Tibial nerve (tissue), 4 donors: ENCODE measurements around the gene TEF. TPM values are rescaled to one million over a fixed set of nuclear protein-coding genes. Genes with fewer than 3 reads are reported as not detected.
"Not testable (repeated sequence)": the region's sequence is repeated elsewhere in the genome, so short reads cannot be mapped to it uniquely, and the experiment has no call there.

Experiments
- DNase-seq, 2 donors: peaks; one replicate each; pipeline ENCODE4 v3.0.0-alpha.2; 2019; ENCODE audit warnings: low spot score in 2 of 2
- H3K27ac ChIP-seq, 4 donors: fragments of 200-600 bp; sonication (generic) in 3 of 4; one replicate each; pipeline ENCODE4 v1.5.1; 2017 to 2019; ENCODE audit warnings: mild to moderate bottlenecking in 1 of 4
- H3K27me3 ChIP-seq, 2 donors: fragments of 200-600 bp; sonication (generic) in 1 of 2; one replicate each; pipeline versions ENCODE4 v1.5.1 to v1.6.0; 2017 to 2019
- H3K36me3 ChIP-seq, 3 donors: fragments of 200-600 bp; sonication (generic); one replicate each; pipeline ENCODE4 v1.5.1; 2018 to 2019
- H3K4me1 ChIP-seq, 4 donors: fragments of 200-600 bp; sonication (generic) in 3 of 4; one replicate each; pipeline ENCODE4 v1.5.1; 2017 to 2019
- H3K4me3 ChIP-seq, 4 donors: fragments of 200-600 bp; sonication (generic) in 3 of 4; one replicate each; pipeline ENCODE4 v1.5.1; 2017 to 2019; ENCODE audit warnings: mild to moderate bottlenecking in 1 of 4, moderate library complexity in 1 of 4
- H3K9me3 ChIP-seq, 4 donors: fragments of 200-600 bp; sonication (generic) in 3 of 4; one replicate each; pipeline ENCODE4 v1.5.1; 2017 to 2019
- CTCF ChIP-seq, 5 experiments: fragments of 200-600 bp in 3 of 5; fragments of 450-650 bp in 2 of 5; sonication (generic) in 3 of 5; IDR thresholded peaks; one replicate each; pipeline ENCODE4 v1.5.1; 2016 to 2019; ENCODE audit warnings: antibody characterized with exemption in 5 of 5, mild to moderate bottlenecking in 3 of 5, moderate library complexity in 2 of 5
- EP300 ChIP-seq, 2 donors: sonication (generic); formaldehyde crosslinking; IDR thresholded peaks; one replicate each; pipeline ENCODE4 v1.6.1; 2017; ENCODE audit warnings: antibody characterized with exemption in 2 of 2, mild to moderate bottlenecking in 1 of 2
- POLR2A ChIP-seq, 2 donors: fragments of 450-650 bp; IDR thresholded peaks; one replicate each; pipeline ENCODE4 v1.6.1; 2017; ENCODE audit warnings: antibody characterized with exemption in 2 of 2, mild to moderate bottlenecking in 2 of 2, moderate library complexity in 2 of 2
- WGBS, 2 donors: methylation state at CpG; one replicate each; pipeline ENCODE4 v1.1.5; 2018; 5-methylcytosine and 5-hydroxymethylcytosine counted together
- total RNA-seq, 4 donors: library from RNA; depleted of rRNA; stranded (reverse); fragments of >200 nt; gene quantifications; one replicate each; pipeline ENCODE4 v1.1.0, GENCODE V29; 2016

The TEF gene
- total RNA-seq, 4 donors from 2014 or later, result 20.1 to 49.4 (median 43.9) TPM

- Histone ChIP-seq H3K4me3 (no peak overlapping the region), H3K27ac (peak overlapping the region in 2 of 4 donors; percentile 60 to 77), H3K4me1 (peaks cover 0 to 96% (median 48%) of the 10 kb centered on the region in 4 donors), H3K36me3 (peaks cover 3 to 72% (median 19%) of the 10 kb centered on the region in 3 donors), H3K9me3 (no peaks in the 10 kb centered on the region), H3K27me3 (no peaks in the 10 kb centered on the region)
- TF ChIP-seq EP300 (IDR thresholded peaks at IDR 0.05), result peak in 1 of 2 donors; percentile 33
- no peak for TF ChIP-seq POLR2A (IDR thresholded peaks at IDR 0.05)
- 79% methylated on average over 23 of the region's 23 CpGs for whole genome bisulfite sequencing, 2 donors
- DNase-seq, result no peak
Measured at GRCh38 chr22:41436322-41437113, 54.8 kb downstream of the TEF start.

DNA sequence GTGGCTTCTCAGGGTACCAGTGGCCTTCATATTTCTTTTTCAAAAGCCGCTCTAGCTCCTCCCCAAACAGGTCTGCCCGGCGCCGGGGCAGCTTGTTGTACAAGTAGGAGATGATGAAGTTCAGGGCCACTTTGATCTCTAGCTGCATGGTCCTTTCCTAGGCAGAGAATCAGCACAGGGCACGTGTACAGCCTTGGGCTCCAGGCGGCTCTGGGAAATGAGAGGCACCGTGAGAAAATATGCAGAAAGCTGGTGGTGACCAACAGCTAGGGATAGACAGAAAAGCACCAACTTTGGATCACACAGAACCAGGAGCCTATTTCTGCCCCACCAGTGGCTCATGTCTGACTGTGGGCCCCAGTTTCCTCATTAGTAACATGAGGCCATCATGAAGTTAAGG, 55.5 kb downstream of the TEF start:
- Histone ChIP-seq H3K4me3 (no peak overlapping the region), H3K27ac (peak overlapping the region in 1 of 4 donors; percentile 36), H3K9me3 (no peaks in the 10 kb centered on the region), H3K4me1 (peaks cover 0 to 97% (median 51%) of the 10 kb centered on the region in 4 donors), H3K36me3 (peaks cover 3 to 68% (median 19%) of the 10 kb centered on the region in 3 donors), H3K27me3 (no peaks in the 10 kb centered on the region)
- no peak for TF ChIP-seq CTCF (IDR thresholded peaks at IDR 0.05)
- TF ChIP-seq EP300 (IDR thresholded peaks at IDR 0.05), result no peak
- DNase-seq, result no peak
- 81 to 88% methylated on average over 7 of the region's 7 CpGs for WGBS, 2 donors

- H3K4me1 ChIP-seq, result peaks cover 0 to 82% (median 44%) of the 10 kb centered on the region in 4 donors
- not testable (repeated sequence) for H3K4me3 ChIP-seq, DNase-seq, H3K27me3 ChIP-seq, H3K9me3 ChIP-seq
- peak overlapping the region in 2 of 4 donors; percentile 79 to 95 for H3K27ac ChIP-seq
- 82 to 87% methylated on average over 5 of the region's 5 CpGs for WGBS, 2 donors
- H3K36me3 ChIP-seq, result peaks cover 3 to 43% (median 15%) of the 10 kb centered on the region in 3 donors
Measured at GRCh38 chr22:41440511-41440910, 58.8 kb downstream of the TEF start.

- Histone ChIP-seq H3K9me3 (no peaks in the 10 kb centered on the region), H3K4me3 (no peak overlapping the region), H3K27ac (peak overlapping the region in 3 of 4 donors; percentile 1 to 99 (median 95)), H3K4me1 (peaks cover 0 to 64% (median 37%) of the 10 kb centered on the region in 4 donors), H3K27me3 (no peaks in the 10 kb centered on the region), H3K36me3 (peaks cover 0 to 25% (median 0%) of the 10 kb centered on the region in 3 donors)
- TF ChIP-seq EP300 (IDR thresholded peaks at IDR 0.05) (peak in 1 of 2 donors; percentile 42), POLR2A (IDR thresholded peaks at IDR 0.05) (peak in 1 of 2 donors; percentile 26), CTCF (IDR thresholded peaks at IDR 0.05) (no peak)
- DNase-seq, result no peak
- WGBS, 2 donors, result 29 to 47% methylated on average over 2 of the region's 2 CpGs
Measured at GRCh38 chr22:41442240-41442792, 60.6 kb downstream of the TEF start.

DNA sequence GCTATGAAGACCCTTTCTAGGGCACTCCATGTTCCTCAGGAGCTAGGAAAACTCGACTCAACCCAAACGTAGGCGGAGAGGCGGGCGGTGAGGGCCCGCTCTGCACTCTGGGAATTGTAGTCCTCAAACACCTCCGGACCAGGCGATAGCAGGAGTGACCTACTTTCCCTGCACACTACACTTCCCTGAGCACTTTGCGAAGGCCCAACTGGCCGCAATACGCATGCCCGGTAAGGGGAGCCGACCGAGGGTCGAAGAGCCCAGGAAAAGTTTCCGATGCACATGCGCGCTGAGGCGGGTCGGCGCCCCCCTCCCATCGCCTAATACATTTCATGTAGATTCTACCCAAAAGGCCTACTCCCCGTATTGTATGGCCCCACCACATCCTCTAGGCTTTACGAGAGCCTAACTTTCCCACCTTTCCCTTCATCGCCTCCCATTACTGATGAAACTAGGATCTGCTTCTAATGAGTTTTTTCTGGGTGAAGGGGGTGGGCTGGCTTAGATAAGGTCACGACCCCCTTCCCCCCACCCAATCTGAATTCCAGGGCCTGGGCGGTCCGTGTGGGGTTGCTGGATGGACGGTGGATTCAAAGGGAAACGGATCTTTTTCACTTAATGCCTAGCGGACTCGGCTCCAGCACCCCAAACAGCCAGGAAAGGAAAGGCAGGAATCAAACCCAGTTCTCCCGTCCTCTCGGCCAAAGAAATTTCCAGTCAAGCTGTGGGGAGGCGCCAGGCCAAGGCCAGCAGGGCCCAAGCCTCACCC, 62.8 kb downstream of the TEF start:
- H3K4me3 ChIP-seq, result peak overlapping the region; percentile 75 to 94 (median 91)
- WGBS, 2 donors, result 0% methylated on average over 34 to 35 of the region's 35 CpGs
- peak; percentile 58 to 92 for TF ChIP-seq EP300 (IDR thresholded peaks at IDR 0.05)
- peak; percentile 13 to 74 for TF ChIP-seq POLR2A (IDR thresholded peaks at IDR 0.05)
- TF ChIP-seq CTCF (IDR thresholded peaks at IDR 0.05), result peak in 1 of 5 experiments; percentile 20
- DNase-seq, result peak; percentile 75 to 84
- peaks cover 0 to 21% (median 0%) of the 10 kb centered on the region in 3 donors for H3K36me3 ChIP-seq
- no peaks in the 10 kb centered on the region for H3K9me3 ChIP-seq
- H3K27ac ChIP-seq, result peak overlapping the region; percentile 95 to 99 (median 98)
- no peaks in the 10 kb centered on the region for H3K27me3 ChIP-seq
- peaks cover 0 to 55% (median 35%) of the 10 kb centered on the region in 4 donors for H3K4me1 ChIP-seq
